Fibroblast of pulmonary artery (primary cell): ENCODE results near the gene NINL.
"Not testable (repeated sequence)": the region's sequence is repeated elsewhere in the genome, so short reads cannot be mapped to it uniquely, and the experiment has no call there.

Source experiments
- DNase-seq: peaks from one replicate; pipeline ENCODE4 v3.0.0-alpha.2; 2010; ENCODE audit warnings: low read depth
- H3K4me3 ChIP-seq: replicated peaks from 2 replicates; pipeline ENCODE4 v1.5.1; 2011; ENCODE audit warnings: low read depth, mild to moderate bottlenecking, control low read depth, low read length, moderate library complexity
- CTCF ChIP-seq: IDR thresholded peaks from 2 replicates; pipeline ENCODE4 v1.5.1; 2011; ENCODE audit warnings: mild to moderate bottlenecking, control low read depth, low read length, inconsistent platforms; ENCODE audit errors: missing control alignments

NINL gene

GRCh38 chr20:25480797-25481196 lies 104.5 kb downstream of the NINL start:
- no peak for TF ChIP-seq CTCF
- H3K4me3 ChIP-seq = no peak overlapping the region
- no peak for DNase-seq

- no peak overlapping the region for H3K4me3 ChIP-seq
- DNase-seq = no peak
- TF ChIP-seq CTCF = no peak
Measured at GRCh38 chr20:25480156-25480555, 105.2 kb downstream of the NINL start.

- DNase-seq = no peak
- no peak for TF ChIP-seq CTCF
Measured at GRCh38 chr20:25479638-25480037, 105.7 kb downstream of the NINL start.

GRCh38 chr20:25478889-25479568 lies 106.3 kb downstream of the NINL start:
- no peak overlapping the region for H3K4me3 ChIP-seq
- no peak for TF ChIP-seq CTCF
- no peak for DNase-seq

More at GRCh38 chr20:25479638-25480037, 105.7 kb downstream of the NINL start:
- no peak overlapping the region for H3K4me3 ChIP-seq

GRCh38 chr20:25477014-25477882 lies 108.1 kb downstream of the NINL start:
- no peak overlapping the region for H3K4me3 ChIP-seq
- no peak for TF ChIP-seq CTCF
- DNase-seq = no peak

- TF ChIP-seq CTCF = no peak
- H3K4me3 ChIP-seq = no peak overlapping the region
- no peak for DNase-seq
Measured at GRCh38 chr20:25476106-25477013, 109.0 kb downstream of the NINL start.

- DNase-seq, H3K4me3 ChIP-seq: not testable (repeated sequence)
Measured at GRCh38 chr20:25473297-25473696, 112.0 kb downstream of the NINL start.
